Measurements from ENCODE around the gene WNK4.
"Not testable (repeated sequence)": the region's sequence is repeated elsewhere in the genome, so short reads cannot be mapped to it uniquely, and the experiment has no call there.

DNA sequence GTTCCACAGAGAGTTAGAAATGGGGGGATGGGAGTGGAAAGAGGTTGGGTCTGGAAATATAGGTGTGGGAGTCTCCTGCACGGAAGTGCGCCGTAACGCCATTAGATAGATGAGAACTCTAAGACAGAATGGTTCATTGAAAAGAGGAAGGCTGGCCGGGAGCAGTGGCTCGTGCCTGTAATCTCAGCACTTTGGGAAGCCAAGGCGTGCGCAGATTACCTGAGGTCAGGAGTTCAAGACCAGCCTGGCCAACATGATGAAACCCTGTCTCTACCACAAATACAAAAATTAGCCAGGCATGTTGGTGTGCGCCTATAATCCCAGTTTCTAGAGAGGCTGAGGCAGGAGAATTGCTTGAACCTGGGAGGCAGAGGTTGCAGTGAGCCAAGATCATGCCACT is 12.4 kb upstream of the WNK4 start:
- TF ChIP-seq CTCF, EP300 (IDR thresholded peaks at IDR 0.05): not testable (repeated sequence)

Measured in upper lobe of left lung (tissue), 4 donors.